ENCODE data around the gene DNMT1.
"Not testable (repeated sequence)": the region's sequence is repeated elsewhere in the genome, so short reads cannot be mapped to it uniquely, and the experiment has no call there.

DNMT1 gene

DNA sequence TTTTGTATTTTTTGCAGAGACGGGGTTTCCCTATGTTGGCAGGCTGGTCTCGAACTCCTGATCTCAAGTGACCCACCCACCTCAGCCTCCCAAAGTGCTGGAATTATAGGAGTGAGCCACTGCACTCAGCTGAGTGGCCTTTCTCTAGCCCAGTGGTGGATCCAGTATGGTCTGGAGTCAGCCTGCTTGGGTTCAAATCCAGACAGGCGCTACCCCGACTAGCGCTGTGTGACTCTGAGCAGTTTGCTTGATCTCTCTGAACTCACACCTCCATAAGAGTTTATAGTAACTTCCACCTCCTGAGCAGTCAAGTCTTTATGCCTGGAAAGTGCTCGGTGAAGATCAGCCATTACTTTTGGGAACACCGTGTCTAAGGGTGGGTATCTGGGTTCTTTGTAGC is 25.9 kb upstream of the DNMT1 start:
- no peak for DNase-seq

DNA sequence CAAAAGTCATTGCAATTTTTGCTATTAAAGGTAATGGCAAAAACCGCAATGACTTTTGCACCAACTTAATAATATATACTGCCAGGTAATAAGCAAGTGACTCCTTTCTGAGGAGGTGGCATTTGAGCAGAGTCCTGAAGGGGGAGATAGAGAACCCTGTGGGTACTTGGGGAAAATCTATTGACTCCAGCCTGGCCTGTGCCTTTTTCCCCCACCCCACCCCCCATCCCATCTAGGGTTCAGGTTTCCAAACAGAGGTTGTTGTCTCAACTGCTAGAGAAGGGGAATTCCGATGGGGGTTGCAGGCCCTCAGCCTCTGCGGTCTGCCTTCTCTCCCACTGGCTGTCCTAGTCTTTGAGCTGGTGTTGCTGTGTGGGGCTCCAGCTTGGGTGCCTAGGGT is 24.9 kb upstream of the DNMT1 start:
- peak; percentile 20 for DNase-seq

DNA sequence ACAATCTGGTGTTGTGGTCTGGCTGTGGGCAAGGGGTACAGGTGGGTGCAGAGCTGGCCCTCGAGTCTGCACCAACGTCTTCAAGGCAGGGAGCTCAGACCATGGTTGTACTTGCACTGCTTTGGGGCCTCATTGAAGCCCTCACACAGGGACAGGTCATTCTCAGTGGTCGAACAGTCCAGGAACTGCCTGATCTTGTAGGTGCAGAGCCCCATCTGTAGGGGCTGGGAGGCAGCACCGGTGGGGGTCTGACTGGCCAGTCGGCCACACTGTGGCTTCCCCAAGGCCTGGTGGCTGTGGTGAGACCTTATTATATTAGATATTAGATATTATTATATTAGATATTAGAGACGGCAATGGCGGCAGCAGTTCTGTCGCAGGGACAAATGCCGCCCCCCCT is 22.3 kb upstream of the DNMT1 start:
- no peak for DNase-seq

DNA sequence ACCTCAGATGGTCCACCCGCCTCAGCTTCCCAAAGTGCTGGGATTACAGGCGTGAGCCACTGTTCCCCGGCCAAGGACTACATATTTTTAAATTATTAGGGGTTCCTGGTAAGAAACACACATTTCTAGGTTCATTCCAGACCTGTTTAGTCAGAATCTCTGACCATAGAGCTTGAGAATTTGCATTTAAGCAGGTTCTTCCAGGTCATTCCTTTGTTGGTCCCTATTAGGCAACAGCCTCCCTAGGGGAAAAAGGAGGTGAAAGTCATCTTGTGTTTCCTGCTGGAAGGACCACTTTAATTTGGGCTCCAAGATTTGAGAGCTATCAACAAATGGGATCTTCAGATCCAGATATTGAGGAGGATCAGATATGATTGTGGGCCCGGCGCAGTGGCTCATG is 20.0 kb upstream of the DNMT1 start:
- DNase-seq = no peak

DNA sequence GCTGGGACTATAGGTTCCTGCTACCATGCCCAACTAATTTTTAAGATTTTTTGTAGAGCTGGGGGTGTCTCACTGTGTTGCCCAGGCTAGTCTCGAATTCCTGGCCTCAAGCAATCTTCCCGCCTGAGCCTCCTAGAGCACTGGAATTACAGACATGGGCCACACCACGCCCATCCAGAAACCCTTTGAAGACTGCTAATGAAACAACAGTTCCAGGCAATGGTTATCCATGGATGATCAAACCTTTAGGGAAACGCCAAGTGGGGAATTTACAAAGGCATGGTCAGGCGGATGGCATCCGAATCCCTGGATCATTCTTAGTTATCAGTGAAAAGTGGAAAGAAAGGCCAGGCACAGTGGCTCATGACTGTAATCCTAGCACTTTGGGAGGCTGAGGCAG is 16.9 kb upstream of the DNMT1 start:
- no peak for DNase-seq

DNA sequence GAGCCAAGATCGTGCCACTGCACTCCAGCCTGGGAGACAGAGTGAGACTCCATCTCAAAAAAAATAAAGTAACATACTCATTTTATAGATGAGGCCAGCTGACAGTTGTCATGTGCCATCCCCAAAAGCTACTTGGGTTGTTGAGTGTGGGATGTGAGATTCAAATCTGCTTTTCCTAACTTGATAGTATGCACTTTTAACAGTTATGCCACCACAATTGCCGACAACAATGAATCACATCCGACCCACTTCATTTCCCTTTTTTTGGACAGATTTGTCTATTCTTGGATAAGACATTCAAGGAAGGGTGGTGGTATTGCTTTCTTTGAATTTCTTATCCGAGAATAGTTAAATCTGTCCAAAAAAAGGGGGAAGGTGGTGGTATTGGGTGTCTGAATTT is 16.3 kb upstream of the DNMT1 start:
- no peak for DNase-seq

DNA sequence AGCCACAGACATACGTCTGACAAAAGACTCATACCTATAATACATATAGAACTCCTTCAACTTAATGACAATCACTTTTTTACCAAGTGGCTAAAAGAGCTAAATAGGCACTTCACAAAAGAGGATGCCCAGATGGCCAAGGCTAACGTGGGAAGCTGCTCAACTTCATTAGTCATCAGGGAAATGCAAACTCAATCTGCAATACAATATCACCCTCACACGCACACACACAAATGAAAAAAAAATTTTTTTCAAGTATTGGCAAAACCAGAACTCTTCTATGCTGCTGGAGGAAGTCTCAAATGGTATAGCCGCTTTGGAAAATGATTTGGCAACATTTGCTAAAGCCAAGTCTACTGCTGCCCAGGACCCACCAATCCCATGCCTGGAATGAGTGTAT is 14.6 kb upstream of the DNMT1 start:
- DNase-seq = no peak

DNA sequence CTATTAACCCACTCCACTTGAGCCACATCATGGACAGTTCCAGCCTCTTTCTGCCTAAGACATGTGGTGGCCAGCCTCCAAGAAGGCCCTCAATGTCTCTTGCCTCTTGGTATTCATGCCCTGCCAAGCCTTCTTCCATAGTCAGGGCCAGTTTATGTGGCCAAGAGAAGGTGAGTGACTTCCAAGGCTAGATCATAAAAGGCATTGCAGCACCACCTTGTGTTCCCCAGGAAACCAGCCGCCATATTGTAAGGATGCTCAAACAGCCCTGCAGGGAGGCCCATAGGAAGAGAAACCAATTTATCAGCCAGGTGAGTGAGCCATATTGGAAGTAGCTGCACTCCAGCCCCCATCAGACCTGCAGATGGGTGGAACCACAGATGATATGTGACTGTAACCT is 12.3 kb upstream of the DNMT1 start:
- no peak for DNase-seq

DNA sequence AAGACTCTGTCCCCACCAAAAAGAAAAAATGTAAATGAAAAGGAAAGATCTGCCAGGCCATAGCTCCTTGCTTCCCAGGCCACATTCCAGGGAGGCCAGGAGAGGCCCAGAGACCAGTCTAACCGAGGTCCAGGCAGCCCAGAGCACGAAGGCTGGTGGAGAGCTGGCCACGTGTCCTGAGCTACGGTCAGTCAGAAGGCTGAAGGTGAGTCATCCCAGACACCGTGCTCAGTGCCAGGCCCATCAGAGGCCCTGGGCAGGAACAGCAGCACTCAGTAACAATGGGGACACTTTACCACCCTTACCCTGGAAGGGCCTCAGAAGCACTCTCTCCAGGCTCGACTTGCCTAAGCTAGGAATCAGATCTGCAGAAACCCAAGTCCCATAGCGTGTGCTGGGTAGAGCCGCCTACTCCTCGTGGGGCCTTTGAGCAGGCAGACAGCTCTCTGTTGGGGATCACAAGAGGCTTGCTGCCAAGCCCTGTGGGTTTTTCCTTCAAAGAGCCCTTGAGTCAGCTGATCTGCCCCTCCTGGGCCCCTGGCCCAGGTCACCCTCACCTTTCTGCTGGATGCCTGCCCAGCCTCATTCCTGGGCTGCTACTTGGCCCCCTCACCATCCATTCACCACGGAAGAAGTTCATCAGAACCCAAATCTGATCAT is 11.6 kb upstream of the DNMT1 start:
- DNase-seq = no peak

DNA sequence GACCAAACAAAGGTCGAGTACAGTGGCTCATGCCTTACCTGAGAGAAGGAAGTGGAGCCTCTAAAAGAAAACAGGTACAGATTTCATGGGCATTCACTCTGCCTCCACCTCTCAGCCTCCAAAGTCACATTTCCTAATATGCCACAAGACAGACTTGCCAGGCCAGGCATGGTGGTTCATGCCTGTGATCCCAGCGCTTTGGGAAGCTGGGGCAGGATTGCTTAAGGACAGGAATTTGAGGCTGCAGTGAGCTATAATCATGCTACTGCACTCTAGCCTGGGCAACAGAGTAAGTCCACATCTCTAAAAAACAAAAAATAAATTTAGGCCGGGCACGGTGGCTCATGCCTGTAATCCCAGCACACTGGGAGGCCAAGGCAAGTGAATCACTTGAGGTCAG is 10.9 kb upstream of the DNMT1 start:
- DNase-seq = no peak

DNA sequence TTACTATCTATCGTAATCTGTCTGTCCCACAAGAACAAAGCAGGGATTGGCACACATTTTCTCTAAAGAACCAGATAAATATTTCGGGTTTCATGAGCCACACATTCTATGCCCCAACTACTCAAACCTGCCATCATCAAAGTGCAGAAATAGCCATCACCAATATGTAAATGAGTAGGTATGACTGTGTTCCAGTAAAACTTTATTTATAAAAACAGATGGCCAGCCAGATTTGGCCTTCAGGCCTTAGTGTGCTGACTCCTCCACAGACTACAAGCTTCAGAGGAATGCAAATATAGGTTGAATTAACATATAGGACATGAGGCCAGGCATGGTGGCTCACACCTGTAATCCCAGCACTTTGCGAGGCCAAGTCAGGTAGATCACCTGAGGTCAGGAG is 8.9 kb upstream of the DNMT1 start:
- no peak for DNase-seq

DNA sequence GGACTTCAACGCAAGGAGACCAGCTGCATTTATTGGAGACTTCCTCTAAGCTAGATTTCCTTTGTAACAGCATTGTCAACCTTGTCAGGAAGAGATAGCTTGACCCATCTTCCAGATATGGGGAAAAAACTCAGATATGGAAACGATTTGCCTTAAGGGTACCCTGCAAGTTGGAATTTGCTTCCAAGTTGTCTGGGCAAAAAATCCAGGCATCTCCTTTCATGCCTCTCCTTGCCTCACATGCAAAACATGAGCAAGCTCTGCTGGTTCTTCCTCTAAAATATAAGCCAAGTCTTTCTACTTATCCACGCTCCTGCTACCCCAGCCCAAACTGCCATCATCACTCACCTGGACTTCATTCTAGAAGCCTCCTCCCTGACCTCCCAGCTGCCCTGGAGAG is 6.4 kb upstream of the DNMT1 start:
- DNase-seq = no peak

DNA sequence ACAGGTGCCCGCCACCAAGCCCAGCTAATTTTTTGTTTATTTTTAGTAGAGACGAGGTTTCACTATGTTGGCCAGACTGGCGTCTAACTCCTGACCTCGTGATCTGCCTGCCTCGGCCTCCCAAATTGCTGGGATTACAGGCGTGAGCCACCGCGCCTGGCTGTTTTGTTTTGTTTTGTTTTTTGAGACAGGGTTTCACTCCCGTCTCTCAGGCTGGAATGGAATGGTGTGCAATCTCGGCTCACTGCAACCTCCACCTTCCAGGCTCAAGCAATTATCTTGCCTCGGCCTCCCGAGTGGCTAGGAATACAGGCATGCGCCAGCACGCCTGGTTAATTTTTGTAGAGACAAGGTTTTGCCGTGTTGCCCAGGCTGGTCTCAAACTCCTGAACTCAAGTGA is 5.3 kb upstream of the DNMT1 start:
- DNase-seq = not testable (repeated sequence)

DNA sequence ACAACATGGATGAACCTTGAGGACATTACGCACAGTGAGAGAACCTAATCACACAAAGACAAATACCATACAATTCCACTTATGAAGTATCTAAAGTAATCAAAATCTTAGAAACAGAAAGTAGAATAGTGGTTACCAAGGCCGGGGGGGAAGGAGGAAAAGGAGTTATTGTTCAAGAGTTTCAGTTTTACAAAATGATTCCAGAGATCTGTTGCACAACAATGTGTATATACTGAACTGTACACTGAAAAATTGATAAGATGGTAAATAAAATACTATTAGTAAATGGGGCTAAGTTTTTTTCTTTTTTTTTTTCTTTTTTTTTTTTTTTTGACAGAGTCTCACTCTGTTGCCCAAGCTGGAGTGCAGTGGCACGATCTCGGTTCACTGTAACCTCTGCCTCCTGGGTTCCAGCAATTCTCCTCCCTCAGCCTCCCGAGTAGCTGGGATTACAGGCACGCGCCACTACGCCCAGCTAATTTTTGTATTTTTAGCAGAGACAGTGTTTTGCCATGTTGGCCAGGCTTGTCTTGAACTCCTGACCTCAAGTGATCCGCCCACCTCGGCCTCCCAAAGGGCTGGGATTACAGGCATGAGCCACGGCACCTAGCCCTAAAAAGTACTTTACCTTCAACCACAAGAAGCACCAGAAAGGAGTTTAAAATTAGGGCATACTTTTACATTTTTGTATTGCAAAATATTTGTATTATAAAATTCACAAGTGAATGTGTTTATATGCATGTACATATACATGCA is 4.3 kb upstream of the DNMT1 start:
- not testable (repeated sequence) for DNase-seq

DNA sequence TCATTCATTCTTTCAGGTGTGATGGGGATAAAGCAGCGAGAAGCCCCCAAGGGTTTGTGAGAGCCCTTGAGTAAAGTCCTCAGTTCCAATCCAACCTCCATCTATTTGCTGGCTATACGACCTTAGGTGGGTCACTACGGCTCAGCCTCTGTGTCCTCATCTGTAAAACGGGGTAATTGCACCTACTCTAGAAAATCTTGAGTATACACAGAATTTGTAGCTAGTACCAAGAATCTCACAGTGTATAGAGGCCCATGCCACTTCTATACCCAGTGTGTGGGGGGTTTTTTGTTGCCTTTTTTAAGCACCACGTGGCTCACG is 406 bp upstream of the DNMT1 start:
- no peak for DNase-seq

DNA sequence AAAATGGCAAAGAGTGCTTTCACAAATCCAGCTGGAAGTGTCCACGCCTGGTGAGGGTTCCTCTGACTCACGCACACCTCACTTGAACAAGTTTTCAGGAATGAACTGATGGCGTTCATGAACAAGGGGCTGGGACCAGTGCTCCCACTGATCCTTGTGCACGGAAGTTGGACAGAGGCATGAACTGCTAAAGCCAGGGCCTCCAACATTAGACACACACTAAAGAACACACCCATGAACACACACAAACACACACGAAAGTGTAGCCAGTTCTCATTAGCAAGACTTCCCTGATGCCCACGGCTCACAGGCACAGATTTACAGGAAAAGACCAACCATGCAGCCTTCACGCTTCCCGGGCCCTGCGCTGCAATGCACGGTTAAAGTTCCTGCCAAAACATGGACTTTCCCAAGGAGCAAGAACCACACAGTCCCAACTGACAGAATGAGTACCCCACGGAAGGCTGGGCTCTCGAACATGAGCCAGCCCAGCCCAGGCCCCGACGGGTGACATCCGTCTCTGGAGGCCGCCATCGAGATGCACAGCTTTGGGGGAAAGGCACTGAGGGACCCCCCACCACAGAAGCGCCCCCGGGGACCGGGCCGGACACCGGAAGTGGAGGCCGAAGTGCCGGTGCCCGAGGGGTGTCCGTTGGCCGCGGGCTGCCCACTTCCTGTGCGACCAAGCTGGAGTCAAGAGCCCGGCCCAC is 808 bp downstream of the DNMT1 start:
- DNase-seq = no peak

DNA sequence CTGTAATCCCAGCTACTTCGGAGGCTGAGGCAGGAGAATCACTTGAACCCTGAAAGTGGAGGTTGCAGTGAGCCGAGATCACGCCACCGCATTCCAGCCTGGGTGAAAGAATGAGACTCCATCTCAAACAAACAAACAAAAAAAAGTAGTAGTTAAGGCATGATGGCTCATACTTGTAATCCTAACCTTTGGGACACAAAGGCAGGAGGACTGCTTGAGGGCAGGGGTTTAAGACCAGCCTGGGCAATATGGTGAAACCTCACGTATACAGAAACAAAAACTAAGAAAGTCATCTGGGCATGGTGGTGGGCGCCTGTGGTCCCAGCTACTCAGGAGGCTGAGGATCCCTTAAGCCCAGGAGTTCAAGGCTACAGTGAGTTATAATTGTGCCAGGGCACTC is 1.8 kb downstream of the DNMT1 start:
- no peak for DNase-seq

DNA sequence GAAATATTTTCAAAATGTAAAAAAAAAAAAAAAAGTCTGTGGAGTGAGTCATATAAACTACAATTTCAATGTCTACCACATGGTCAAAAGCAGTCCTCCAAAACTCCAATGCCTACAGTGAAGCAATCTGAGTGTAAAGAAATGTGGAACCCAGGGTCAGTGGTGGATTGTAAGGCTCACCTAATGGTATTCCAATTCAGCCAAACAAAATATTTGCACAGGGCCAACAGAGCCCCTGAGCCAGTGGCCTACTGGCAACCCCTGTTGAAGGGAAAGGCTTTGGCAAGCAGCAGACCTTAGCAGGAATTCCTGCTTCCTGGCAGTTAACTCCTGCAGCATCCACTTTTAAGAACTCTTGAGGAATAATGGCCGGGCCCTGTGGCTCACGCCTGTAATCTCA is 3.4 kb downstream of the DNMT1 start:
- DNase-seq = no peak

DNA sequence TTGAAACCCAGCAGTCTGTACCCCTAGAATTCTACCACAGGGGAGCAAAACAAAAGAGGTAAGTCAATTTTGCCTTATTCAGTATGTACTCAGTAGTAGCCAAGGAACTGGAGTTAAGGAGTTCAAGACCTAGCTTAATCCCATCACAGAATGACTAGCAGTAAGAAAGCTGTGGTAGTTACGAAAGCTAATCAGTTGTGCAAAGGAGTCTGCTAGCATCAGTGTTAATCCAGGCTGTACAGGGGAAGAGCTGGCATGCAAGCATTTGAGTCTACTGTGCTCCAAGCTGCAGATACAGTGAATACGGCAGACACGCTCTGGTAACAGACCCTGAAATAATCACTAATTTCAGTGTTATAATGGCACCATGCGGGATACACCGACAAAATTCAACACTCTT is 4.7 kb downstream of the DNMT1 start:
- DNase-seq = no peak

DNA sequence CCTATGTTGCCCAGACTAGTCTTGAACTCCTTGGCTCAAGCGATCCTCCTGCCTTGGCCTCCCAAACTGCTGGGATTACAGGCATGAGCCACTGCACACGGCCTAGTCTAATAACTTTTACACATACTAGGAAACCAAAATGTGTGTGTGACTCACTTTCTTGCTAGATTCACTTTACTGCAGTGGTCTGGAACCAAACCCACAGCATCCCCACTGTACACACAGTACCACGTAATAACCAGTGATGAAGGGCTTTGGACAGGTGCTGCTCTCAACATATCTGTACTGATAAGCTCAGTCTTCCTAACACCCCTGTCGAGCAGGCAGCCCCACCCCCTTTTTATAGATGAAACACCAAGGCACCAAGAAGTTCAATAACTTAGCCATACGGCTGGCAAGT is 5.1 kb downstream of the DNMT1 start:
- no peak for DNase-seq

DNA sequence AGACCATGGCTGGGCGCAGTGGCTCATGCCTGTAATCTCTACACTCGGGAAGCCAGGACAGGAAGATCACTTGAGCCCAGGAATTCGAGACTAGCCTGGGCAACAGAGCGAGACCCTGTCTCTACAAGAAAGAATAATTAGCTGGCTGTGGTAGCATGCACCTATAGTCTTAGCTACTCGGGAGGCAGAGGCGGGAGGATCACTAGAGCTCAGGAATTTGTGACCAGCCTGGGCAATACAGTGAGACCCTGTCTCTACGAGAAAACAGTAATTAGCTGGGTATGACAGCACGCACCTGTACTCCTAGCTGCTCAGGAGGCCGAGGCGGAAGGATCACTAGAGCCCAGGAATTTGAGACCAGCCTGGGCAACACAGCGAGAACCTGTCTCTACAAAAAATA is 7.4 kb downstream of the DNMT1 start:
- DNase-seq = no peak

DNA sequence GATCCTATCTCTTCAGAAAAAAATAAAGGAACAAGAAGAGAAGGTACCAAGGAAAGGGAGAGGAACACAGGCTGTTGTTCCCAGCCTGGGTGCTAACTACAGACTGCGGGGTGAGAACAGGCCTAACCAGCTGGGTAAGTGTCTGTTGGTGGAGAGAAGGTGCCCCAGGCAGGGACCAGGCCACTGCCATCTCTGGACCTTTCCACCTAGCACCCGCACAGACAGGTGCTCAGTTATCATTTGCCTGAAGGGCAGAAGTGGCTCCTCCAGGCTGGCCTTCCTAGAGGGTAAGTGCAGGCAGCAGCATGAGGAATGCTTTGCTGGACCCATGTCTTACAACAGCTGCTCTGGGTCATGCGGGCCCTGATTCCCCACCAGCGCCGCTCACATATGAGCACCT is 10.1 kb downstream of the DNMT1 start:
- no peak for DNase-seq

DNA sequence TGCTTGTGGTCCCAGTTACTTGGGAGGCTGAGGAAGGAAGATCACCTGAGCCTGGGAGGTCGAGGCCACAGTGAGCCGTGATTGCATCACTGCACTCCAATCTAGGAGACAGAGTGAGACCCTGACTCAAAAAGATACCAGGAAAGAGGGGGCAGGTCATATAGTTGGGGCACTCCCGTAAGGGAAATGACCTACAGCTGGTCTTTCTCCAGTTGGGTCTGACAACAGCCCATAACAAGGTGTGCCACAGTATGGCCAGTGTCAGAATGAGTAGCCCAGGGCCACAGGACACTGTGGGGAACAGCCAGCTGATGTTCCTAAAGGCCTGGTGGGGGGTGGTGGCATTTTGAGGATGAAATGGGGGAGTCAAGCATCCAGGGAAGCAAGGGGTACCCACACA is 10.8 kb downstream of the DNMT1 start:
- no peak for DNase-seq

DNA sequence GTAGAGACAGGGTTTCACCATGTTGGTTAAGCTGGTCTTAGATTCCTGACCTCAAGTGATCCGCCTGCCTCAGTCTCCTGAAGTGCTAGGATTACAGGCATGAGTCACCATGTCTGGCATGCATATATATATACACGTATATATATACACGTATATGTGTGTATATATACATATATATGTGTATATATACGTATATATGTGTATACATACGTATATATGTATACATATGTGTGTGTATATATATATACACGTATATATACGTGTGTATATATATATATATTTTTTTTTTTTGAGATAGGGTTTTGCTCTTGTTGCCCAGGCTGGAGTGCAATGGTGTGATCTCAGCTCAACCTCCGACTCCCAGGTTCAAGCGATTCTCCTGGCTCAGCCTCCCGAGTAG is 11.9 kb downstream of the DNMT1 start:
- no peak for DNase-seq

DNA sequence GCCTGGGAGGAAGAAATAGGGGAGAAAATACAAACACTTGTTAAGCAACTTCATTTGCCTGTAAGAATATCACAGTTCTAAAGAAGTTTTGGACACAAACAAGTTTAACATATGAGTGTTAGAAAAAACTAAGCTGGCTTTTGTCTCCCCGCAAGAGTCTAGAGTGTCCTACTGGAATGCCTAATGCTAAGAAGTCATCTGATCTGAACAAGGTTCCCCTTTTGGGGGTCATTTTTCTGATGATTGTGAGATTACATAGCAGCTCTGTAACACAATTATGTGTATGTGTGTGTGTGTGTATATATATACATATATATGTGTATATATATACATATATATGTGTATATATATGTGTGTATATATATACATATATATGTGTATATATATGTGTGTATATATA is 12.7 kb downstream of the DNMT1 start:
- DNase-seq = no peak
